ENCODE measurements around the gene B3GNT5. TPM values are rescaled to one million over a fixed set of nuclear protein-coding genes. Genes with fewer than 3 reads are reported as not detected.

B3GNT5 gene
- total RNA-seq, 1 donor from 2014 or later = 6.9 TPM

DNA sequence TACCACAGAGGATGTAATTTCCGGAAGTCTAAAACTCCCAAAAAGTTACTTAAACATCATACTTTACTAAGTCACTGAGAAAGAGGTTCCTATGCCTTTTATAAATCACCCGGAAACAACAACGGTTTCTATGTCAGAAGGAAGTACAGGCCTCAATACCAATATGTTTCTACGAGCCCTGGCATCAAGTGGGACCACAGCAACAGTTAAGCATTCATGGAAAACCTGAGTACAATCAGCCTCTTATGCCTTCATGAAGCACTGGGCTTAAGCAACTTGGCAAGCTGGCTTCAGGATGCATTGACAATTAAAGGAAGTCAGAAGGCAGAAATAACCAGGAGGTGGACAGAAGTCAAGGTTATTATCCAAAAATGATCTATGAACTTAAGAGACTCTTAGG lies 19.1 kb upstream of the B3GNT5 start:
- H3K27me3 Mint-ChIP-seq (ENCODE audit: unreplicated experiment) = no peaks in the 10 kb centered on the region
- DNase-seq (ENCODE audit: low spot score) = no peak
- no peaks in the 10 kb centered on the region for H3K36me3 Mint-ChIP-seq (ENCODE audit: low read depth, unreplicated experiment)
- H3K4me3 Mint-ChIP-seq (ENCODE audit: unreplicated experiment) = no peak overlapping the region
- no peaks in the 10 kb centered on the region for H3K4me1 Mint-ChIP-seq (ENCODE audit: unreplicated experiment)
- no peaks in the 10 kb centered on the region for H3K9me3 Mint-ChIP-seq (ENCODE audit: unreplicated experiment)
- TF ChIP-seq, protein P1, sequence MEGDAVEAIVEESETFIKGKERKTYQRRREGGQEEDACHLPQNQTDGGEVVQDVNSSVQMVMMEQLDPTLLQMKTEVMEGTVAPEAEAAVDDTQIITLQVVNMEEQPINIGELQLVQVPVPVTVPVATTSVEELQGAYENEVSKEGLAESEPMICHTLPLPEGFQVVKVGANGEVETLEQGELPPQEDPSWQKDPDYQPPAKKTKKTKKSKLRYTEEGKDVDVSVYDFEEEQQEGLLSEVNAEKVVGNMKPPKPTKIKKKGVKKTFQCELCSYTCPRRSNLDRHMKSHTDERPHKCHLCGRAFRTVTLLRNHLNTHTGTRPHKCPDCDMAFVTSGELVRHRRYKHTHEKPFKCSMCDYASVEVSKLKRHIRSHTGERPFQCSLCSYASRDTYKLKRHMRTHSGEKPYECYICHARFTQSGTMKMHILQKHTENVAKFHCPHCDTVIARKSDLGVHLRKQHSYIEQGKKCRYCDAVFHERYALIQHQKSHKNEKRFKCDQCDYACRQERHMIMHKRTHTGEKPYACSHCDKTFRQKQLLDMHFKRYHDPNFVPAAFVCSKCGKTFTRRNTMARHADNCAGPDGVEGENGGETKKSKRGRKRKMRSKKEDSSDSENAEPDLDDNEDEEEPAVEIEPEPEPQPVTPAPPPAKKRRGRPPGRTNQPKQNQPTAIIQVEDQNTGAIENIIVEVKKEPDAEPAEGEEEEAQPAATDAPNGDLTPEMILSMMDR (IDR thresholded peaks at IDR 0.05; ENCODE audit: unreplicated experiment) = no peak
- no peak overlapping the region for H3K27ac Mint-ChIP-seq (ENCODE audit: unreplicated experiment)

DNA sequence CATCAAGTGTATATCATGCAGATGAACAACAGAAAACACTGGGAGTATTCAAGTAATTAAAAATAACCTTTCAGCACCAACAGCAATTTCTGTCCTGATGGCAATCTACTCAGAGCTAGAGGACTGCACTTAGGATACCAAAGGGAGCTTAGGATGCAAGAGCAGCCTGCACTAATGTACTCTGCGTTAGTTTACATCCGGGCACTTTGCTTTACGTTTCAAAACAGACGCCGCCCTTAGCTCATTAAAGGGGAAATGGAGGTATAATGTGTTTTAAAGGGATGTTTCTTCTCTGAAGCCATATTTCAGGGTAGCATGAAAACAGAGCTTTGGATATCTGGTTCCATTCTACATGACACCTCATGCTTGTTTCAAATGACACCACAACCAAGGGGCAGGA lies 14.0 kb upstream of the B3GNT5 start:
- TF ChIP-seq, protein P1 (IDR thresholded peaks at IDR 0.05; ENCODE audit: unreplicated experiment) = no peak
- DNase-seq (ENCODE audit: low spot score) = no peak
- Mint-ChIP-seq H3K27ac (ENCODE audit: unreplicated experiment) (no peak overlapping the region), H3K36me3 (ENCODE audit: low read depth, unreplicated experiment) (peaks cover 7% of the 10 kb centered on the region), H3K27me3 (ENCODE audit: unreplicated experiment) (no peaks in the 10 kb centered on the region), H3K4me3 (ENCODE audit: unreplicated experiment) (no peak overlapping the region), H3K9me3 (ENCODE audit: unreplicated experiment) (peaks cover 7% of the 10 kb centered on the region), H3K4me1 (ENCODE audit: unreplicated experiment) (no peaks in the 10 kb centered on the region)

DNA sequence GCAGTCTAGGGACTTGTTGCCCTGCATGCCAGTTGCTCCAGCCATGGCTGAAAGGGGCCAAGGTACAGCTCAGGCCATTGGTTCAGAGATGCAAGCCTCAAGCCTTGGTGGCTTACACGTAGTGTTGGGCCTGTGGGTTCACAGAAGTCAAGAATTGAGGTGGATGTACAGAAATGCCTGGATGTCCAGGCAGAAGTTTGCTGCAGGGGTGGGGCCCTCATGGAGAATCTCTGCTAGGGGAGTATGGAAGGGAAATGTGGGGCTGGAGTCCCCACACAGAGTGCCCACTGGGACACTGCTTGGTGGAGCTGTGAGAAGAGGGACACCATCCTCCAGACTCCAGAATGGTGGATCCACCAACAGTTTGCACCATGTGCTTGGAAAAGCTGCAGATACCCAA lies 10.6 kb upstream of the B3GNT5 start:
- TF ChIP-seq, protein P1 (IDR thresholded peaks at IDR 0.05; ENCODE audit: unreplicated experiment) = no peak
- no peaks in the 10 kb centered on the region for H3K27me3 Mint-ChIP-seq (ENCODE audit: unreplicated experiment)
- H3K4me1 Mint-ChIP-seq (ENCODE audit: unreplicated experiment) = no peaks in the 10 kb centered on the region
- no peak for DNase-seq (ENCODE audit: low spot score)
- H3K36me3 Mint-ChIP-seq (ENCODE audit: low read depth, unreplicated experiment) = peaks cover 7% of the 10 kb centered on the region
- no peak overlapping the region for H3K4me3 Mint-ChIP-seq (ENCODE audit: unreplicated experiment)
- no peak overlapping the region for H3K27ac Mint-ChIP-seq (ENCODE audit: unreplicated experiment)
- H3K9me3 Mint-ChIP-seq (ENCODE audit: unreplicated experiment) = peaks cover 7% of the 10 kb centered on the region

DNA sequence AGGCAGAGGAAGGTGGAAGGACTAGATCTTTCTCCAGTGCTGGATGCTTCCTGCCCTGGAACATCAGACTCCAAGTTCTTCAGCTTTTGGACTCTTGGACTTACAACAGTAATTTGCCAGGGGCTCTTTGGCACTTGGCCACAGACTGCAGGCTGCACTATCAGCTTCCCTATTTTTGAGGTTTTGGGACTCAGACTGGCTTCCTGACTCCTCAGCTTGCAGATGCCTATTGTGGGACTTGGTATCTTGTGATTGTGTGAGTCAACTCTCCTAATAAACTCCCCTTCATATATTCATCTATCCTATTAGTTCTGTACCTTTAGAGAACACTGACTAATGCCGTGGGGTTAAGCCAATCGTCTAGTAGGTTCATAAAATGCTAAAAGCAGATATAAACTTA lies 8.8 kb upstream of the B3GNT5 start:
- H3K4me3 Mint-ChIP-seq (ENCODE audit: unreplicated experiment) = no peak overlapping the region
- TF ChIP-seq, protein P1 (IDR thresholded peaks at IDR 0.05; ENCODE audit: unreplicated experiment) = no peak
- H3K36me3 Mint-ChIP-seq (ENCODE audit: low read depth, unreplicated experiment) = peaks cover 7% of the 10 kb centered on the region
- peaks cover 7% of the 10 kb centered on the region for H3K9me3 Mint-ChIP-seq (ENCODE audit: unreplicated experiment)
- no peak overlapping the region for H3K27ac Mint-ChIP-seq (ENCODE audit: unreplicated experiment)
- no peaks in the 10 kb centered on the region for H3K27me3 Mint-ChIP-seq (ENCODE audit: unreplicated experiment)
- no peaks in the 10 kb centered on the region for H3K4me1 Mint-ChIP-seq (ENCODE audit: unreplicated experiment)
- DNase-seq (ENCODE audit: low spot score) = no peak

DNA sequence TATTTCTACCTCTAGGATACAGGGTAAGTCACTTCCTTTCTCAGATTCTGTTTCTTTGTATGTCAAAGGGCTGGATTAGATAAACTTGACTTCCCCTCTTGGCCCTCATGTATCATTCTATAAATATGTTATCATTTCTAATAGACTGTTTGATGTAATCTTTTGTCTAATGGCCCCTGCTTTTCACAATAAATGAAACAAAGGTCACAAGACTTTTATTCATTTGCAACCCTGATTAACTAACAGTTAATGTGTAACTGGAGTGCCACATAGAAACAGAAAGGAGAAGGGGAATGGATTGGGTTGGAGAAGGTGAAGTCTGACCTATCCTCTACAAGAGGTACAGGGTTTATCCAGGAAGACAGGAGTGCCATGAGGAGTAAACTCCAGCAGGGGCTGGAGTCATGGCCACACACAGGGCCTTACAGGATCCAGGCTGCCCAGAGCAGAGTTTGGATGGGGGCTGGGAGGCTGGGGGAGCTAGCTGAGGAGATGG lies 8.0 kb upstream of the B3GNT5 start:
- H3K4me3 Mint-ChIP-seq (ENCODE audit: unreplicated experiment) = no peak overlapping the region
- TF ChIP-seq, protein P1 (IDR thresholded peaks at IDR 0.05; ENCODE audit: unreplicated experiment) = no peak
- no peak overlapping the region for H3K27ac Mint-ChIP-seq (ENCODE audit: unreplicated experiment)
- no peaks in the 10 kb centered on the region for H3K4me1 Mint-ChIP-seq (ENCODE audit: unreplicated experiment)
- no peaks in the 10 kb centered on the region for H3K27me3 Mint-ChIP-seq (ENCODE audit: unreplicated experiment)
- peaks cover 7% of the 10 kb centered on the region for H3K9me3 Mint-ChIP-seq (ENCODE audit: unreplicated experiment)
- H3K36me3 Mint-ChIP-seq (ENCODE audit: low read depth, unreplicated experiment) = peaks cover 7% of the 10 kb centered on the region
- no peak for DNase-seq (ENCODE audit: low spot score)
